HG03139 (cell line): Measurements from ENCODE around the gene HACE1.
A peak's percentile ranks its signal among the peaks of the same experiment; 100 is the strongest.
"Not testable (repeated sequence)": the region's sequence is repeated elsewhere in the genome, so short reads cannot be mapped to it uniquely, and the experiment has no call there.

Experiments used
- ATAC-seq: cut with Tn5 transposase; IDR thresholded peaks from one replicate; pipeline ENCODE4 v1.9.1; 2021; ENCODE audit not compliant: unreplicated experiment

Gene HACE1

DNA sequence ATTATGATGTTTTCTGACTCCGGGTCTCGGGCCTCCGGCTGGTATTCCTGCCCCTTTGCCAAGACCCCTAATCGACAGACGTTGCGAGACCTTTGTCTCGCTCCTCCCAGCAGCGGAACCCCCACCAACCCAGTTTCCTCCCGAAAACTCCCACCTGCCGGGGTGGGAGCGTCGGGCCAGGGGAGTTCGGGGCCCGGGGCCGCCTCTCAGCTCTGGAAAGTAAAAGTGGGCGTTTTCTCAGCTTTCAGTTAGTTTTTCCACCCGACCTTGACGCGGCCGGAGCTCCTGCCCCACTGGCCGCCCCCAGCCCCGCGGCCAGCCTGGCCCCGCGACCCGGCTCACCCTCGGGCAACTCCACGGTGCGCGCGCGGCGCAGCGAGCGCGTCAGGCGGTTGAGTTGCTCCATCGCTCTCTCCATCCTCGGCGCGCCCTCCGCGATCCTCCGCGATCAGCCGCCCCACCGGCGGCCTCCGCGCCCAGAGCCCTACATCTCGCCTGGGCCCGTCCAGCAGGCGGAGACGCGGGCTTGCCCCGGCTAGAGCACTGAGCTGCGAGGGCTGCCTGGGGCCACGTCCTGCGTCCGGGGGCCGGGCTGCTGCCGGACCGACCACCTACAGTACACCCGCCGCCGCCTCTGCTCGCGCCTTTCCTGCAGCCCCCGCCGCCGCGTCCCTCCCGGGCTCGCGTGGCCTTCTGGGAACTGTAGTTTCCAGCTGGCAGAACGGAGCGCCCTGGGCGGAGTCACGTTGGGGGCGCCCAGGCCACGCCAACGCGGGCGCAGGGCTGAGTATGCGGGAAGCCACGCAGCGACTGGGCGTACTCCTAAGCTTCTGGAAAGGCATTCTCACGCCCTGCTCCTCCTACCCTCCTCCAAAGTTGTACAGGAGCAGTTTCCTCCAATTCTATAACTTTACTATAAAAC is at the start of gene HACE1:
HACE1 (minus strand) TSS at position 695 of the 922 bp plus-strand sequence; CDS start at position 418, 277 bp downstream.
- ATAC-seq: peak; percentile 99

- ATAC-seq: no peak
These were observed 49.3 kb upstream of the HACE1 start for GRCh38 chr6:104908888-104909525.

DNA sequence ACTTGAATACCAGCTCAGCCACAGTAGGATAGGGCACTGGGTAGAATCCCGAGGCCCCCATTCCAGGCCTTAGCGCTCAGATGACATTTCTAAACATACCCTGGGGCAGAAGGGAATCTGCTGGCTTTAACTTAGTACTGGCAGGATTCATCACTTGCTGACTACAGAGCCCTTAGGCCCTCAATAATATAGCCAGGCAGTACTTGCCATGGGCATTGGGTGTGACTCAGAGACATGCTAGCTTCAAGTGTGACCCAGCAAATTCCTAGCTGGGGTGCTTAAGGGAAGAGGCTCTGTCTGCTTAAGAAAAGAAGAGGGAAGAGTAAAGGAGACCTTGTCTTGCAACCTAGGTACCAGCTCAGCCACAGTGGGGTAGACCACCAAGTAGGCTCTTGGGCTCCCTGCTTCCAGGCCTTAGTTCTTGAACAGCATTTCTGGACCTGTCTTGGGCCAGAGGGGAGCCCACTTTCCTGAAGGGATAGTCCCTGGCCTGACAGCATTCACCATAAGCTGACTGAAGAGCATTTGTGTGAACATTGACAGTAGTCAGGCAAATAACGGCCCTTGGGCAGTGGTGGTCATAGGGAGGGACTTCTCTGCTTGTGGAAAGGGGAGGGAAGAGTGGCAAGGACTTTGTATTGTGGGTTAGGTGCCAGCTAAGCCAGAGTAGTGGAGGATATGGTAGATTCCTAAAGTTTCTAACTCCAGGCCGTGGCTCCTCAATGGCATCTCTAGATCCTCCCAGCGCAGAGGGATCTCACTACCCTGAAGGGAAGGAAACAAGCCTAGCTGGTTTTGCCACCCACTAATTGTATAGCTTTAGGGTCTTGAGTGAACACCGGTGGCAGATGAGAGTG is 48.5 kb upstream of the HACE1 start:
- no peak for ATAC-seq

DNA sequence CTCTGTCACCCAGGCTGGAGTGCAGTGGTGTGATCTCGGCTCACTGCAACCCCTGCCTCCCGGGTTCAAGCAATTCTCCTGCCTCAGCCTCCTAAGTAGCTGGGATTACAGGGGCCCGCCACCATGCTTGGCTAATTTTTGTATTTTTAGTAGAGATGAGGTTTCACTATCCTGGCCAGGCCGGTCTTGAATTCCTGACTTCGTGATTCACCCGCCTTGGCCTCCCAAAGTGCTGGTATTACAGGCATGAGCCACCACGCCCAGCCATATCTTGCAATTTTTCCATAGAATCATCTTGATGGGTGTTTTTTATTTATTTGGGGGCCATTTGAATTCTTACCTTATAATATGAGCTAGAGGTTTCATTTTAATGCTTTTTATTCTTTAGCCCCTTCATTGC is 39.2 kb upstream of the HACE1 start:
- not testable (repeated sequence) for ATAC-seq

- ATAC-seq: no peak
These were observed 37.2 kb upstream of the HACE1 start for GRCh38 chr6:104896914-104897313.

- ATAC-seq: no peak
These were observed 28.3 kb upstream of the HACE1 start for GRCh38 chr6:104888066-104888465.

DNA sequence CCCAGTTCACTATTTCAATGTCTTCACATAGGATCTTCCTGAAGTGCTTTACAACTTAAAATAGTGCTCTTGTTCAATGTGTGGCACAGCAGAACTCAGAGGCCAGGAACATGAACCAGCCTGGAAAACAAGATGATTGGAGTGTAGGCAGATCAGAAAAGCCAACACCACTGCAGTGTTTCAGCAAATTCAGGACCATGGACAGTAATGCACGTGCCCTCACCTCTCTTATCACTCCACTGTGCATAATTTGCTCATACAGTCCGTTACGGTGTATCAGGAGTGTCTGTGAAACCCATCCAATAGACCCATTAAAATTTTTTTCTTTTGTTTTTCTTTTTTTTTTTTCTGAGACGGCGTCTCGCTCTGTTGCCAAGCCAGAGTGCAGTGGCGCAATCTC is 27.6 kb upstream of the HACE1 start:
- ATAC-seq: no peak

GRCh38 chr6:104885518-104886043 is 25.9 kb upstream of the HACE1 start:
- ATAC-seq: no peak

DNA sequence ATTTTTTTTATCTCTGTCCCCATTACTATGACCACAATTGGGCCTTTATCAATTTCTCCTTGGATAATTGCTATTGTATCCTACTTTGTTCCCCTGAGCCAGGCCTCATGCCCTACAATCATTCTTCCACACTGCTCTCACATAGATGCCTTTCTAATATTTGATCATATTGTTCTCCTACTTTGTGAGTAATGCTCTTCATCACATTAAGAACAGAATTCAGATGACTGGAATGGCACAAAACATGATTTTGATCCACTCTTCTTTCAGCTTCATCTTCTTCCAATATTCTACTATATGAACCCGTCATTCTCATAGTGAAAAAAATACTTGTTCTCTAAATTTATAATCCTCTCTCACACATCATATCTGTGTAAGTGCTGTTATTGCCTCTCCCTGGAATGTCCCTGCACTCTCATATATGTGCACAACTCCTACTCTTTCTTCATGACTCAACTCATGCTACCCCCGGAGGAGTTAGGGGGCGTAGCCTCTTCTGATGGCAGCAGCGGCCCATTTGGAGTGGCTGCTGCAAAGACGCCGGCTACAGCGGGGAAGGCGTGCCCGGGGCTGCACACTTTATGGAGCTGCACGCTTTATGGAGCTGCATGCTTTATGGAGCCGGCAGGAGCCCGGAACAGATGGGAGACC is 25.3 kb upstream of the HACE1 start:
- ATAC-seq: no peak

DNA sequence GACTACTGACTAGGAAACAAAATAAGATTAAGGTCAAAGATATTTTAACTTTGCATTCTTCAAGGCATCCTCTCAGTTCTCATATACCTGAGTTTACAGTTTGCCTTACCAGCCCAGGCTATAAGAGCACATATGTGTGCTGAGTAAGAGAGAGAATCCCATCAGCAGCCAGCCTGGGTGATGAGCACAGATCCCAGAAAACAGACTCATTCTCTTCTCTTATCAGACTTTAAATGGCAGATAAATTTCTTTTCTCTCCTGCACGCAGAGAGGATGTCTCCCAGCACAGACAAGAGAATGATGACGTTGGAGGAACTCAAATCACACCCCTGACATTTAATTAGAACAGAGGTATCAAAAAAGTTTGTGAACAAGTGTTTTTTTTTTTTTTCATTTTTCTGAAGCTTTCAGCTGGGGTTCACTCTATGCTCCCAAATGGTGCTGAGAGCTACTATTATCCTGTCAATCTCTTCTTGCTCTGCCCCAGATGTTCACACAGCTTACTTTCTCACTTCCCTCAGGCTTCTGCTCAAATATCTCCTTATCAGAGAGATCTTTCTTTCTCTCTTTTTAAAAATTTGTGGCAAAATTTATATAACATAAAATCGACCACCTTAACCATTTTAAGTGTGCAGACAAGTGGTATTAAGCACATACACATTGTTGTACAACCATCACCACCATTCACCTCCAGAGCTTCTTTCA is 22.4 kb upstream of the HACE1 start:
- ATAC-seq: no peak

DNA sequence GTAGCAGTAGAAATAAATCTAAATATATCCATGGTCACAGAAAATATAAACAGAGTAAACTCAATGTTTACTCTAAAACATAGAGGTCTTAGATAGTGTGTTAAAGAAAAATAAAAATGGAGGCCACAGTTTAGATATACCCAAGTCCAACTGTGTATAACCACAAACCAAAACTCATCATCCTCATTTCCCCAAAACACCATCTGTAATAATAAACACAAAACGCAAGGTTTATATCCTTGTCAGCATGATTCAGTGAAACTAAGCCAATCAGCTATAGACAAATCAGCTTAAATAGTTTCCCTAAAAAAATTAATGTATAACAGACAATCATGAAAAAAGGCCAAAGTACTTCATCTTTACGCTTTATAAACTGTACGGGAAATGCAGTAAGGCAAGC is 2.7 kb upstream of the HACE1 start:
- ATAC-seq: no peak

GRCh38 chr6:104860221-104860620 is 502 bp upstream of the HACE1 start:
- ATAC-seq: no peak

DNA sequence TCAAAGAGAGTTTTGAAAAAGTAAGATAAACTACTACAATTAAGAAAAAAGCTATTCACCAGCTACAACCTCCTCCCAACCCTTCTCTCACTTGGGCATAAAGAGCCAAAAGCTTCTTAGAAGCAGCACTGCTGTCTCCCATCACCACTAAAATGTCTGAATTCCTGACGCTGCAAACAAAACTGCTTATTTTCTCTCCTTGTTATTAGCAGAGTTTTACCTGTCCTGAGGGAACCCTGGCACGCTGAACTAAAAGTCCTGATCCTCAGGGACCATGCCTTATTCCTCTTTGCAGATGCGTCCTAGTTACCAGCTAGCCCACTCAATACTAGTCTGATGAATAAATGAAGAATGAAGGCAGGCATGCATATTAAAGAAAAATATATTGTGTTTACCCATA is 1.1 kb downstream of the HACE1 start:
- no peak for ATAC-seq

GRCh38 chr6:104855507-104855906 is 4.2 kb downstream of the HACE1 start:
- ATAC-seq: no peak

GRCh38 chr6:104847721-104848120 is 12.0 kb downstream of the HACE1 start:
- ATAC-seq: not testable (repeated sequence)

DNA sequence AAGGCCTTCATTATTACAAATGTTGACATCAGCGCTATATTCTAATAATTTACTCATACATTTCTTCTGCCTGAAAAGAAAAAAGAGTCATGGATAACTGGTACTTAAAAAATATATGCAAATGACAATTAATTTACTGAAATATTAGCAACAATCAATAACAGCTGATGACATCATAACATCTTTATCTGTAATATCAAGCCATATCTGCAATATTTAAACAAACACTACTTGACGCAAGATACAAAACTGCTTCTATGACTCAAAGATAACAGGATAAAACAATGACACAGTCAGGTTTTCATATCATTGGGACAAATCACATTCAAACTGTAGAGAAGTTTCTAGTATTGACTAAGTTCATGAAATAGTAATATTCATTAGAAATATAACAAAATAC is 16.5 kb downstream of the HACE1 start:
- no peak for ATAC-seq

- ATAC-seq: no peak
These were observed 22.6 kb downstream of the HACE1 start for GRCh38 chr6:104837158-104837557.

DNA sequence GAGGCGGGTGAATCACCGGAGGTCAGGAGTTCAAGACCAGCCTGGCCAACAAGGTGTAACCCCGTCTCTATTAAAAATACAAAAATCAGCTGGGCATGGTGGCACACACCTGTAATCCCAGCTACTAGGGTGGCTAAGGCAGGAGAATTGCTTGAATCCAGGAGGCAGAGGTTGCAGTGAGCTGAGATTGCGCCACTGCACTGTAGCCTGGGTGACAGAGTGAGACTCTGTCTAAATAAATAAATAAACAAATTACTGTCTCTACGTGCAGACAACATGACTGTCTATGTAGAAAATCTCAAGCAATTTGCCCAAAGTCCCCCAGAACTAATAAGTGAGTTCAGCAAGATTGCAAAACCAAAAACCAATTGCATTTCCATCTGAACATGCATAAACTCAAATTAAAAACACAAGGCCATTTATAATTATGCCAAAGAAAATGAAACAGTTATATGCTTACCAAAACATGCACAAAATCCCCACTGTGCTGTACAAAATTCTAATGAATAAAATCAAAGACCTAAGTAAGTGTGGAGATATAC is 23.2 kb downstream of the HACE1 start:
- not testable (repeated sequence) for ATAC-seq

DNA sequence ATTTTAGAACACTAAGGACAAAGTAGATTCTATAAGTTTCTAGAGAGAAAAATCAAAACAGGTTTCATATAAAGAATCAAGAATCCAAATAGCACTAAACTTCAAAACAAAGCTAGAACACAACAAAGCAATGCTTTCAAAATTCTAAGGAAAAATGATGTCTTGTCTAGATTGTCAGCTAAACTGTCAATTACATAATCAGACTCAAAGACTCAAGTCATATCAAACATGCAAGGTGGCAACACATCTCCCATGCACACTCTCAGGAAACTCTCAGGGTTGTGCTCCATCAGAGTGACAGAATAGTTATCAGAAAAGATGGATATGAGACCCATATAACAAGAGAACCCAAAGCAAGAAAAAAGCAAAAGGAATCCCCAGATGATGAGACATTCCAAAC is 23.9 kb downstream of the HACE1 start:
- ATAC-seq: no peak
